Measurements from ENCODE around the gene DOK5. TPM values are rescaled to one million over a fixed set of nuclear protein-coding genes. Genes with fewer than 3 reads are reported as not detected.

Gene DOK5
- total and polyA plus RNA-seq, 2 of the 4 experiments (the other 2 are of a cell fraction), result 2.8 to 3.9 TPM

- Histone ChIP-seq H3K9ac (ENCODE audit: low read depth, low read length) (no peak overlapping the region), H2BK15ac (ENCODE audit: low read depth, low read length) (no peak overlapping the region), H2BK5ac (ENCODE audit: low read depth, low read length, poor library complexity, severe bottlenecking) (no peak overlapping the region), H2AFZ (replicated peaks; ENCODE audit: low read length, poor library complexity) (peak overlapping the region; percentile 72), H4K5ac (ENCODE audit: low read depth, low read length) (no peak overlapping the region), H2AK9ac (replicated peaks; ENCODE audit: low read depth, low read length, poor library complexity) (no peak overlapping the region), H3K14ac (replicated peaks; ENCODE audit: low read depth, low read length) (no peak overlapping the region), H3K4me2 (ENCODE audit: low read depth, low read length) (no peak overlapping the region), H3K23ac (ENCODE audit: low read depth, low read length) (no peak overlapping the region), H3K4me1 (ENCODE audit: control insufficient read depth, insufficient read depth, low read length) (no peaks in the 10 kb centered on the region), H3K27me3 (ENCODE audit: control insufficient read depth, insufficient read depth, low read length) (no peaks in the 10 kb centered on the region), H3K9me1 (ENCODE audit: insufficient read depth, low read length) (no peaks in the 10 kb centered on the region), H3K4me3 (ENCODE audit: insufficient read depth, low read depth, low read length) (no peak overlapping the region), H3K18ac (ENCODE audit: low read depth, low read length) (no peak overlapping the region), H4K20me1 (ENCODE audit: insufficient read depth, low read length) (no peaks in the 10 kb centered on the region), H2AK5ac (ENCODE audit: low read depth, low read length) (no peak overlapping the region), H3K79me1 (ENCODE audit: low read depth in 1 of 2, low read length in 2 of 2) (no peaks in the 10 kb centered on the region), H3K36me3 (ENCODE audit: control insufficient read depth, insufficient read depth, low read length) (no peaks in the 10 kb centered on the region), H2BK120ac (ENCODE audit: low read depth, low read length) (no peak overlapping the region), H3K4ac (ENCODE audit: low read depth, low read length) (no peak overlapping the region), H4K91ac (ENCODE audit: insufficient read depth, low read depth, low read length) (no peak overlapping the region), H3K56ac (ENCODE audit: extremely low read depth, insufficient read depth, low read length) (no peak overlapping the region), H2BK20ac (ENCODE audit: low read depth, low read length) (no peak overlapping the region), H3K9me3 (ENCODE audit: control insufficient read depth, insufficient read depth, low read length) (no peaks in the 10 kb centered on the region), H3K27ac (ENCODE audit: insufficient read depth, low read length) (no peak overlapping the region), H4K8ac (ENCODE audit: low read depth in 2 of 2, low read length in 2 of 2) (no peak overlapping the region)
- 100% methylated on average over 1 of the region's 12 CpGs; no CpG with 5 or more reads in 1 of the 2 experiments for WGBS, 2 experiments (ENCODE audit: extremely low coverage in 2 of 2, insufficient read length in 1 of 2)
- POLR2A ChIA-PET (ENCODE audit: unreplicated experiment), result no interaction called here
- intact Hi-C loops (cut with micrococcal nuclease) (no loop called here), in situ Hi-C loops (cut with MboI; ENCODE audit: low sequenced_read_pairs) (no loop called here), dilution Hi-C loops (cut with HindIII; ENCODE audit: low sequenced_read_pairs, unreplicated experiment) (no loop called here)
- CTCF ChIA-PET, result interaction anchor here (0.6 kb wide), 1 partner anchor 11 kb away, joined by 3 read pairs; no protein-coding TSS in a partner anchor
- DNase-seq (peak; percentile 5), ATAC-seq (ENCODE audit: low read depth) (peak; percentile 70)
- TF ChIP-seq MAFK (IDR thresholded peaks at IDR 0.05; ENCODE audit: low read depth, low read length), result no peak
- peak; percentile 44 for TF ChIP-seq CTCF (conservative IDR thresholded peaks at IDR 0.05; ENCODE audit: low read depth, low read length)
- no peak for TF ChIP-seq MAZ (IDR thresholded peaks at IDR 0.05; ENCODE audit: borderline replicate concordance, low read depth, low read length)
- TF ChIP-seq RFX5 (IDR thresholded peaks at IDR 0.05; ENCODE audit: low read depth, low read length), result no peak
- no peak for TF ChIP-seq POLR2A (IDR thresholded peaks at IDR 0.05; ENCODE audit: low read depth, low read length)
- peak; percentile 21; the same call in 1 of the 2 replicates for TF ChIP-seq SMC3 (IDR thresholded peaks at IDR 0.05; ENCODE audit: low read depth, low read length)
- peak; percentile 23; the same call in 1 of the 2 replicates for TF ChIP-seq RAD21 (IDR thresholded peaks at IDR 0.05; ENCODE audit: low read length)
- no peak for TF ChIP-seq FOS (IDR thresholded peaks at IDR 0.05; ENCODE audit: low read depth, low read length)
- BruUV-seq (replicated peaks), result no TSS peak
These were observed 193.1 kb downstream of the DOK5 start for GRCh38 chr20:54668271-54669039.
